Liver (tissue), 9 donors: ENCODE data around the gene TSR1. TPM values are rescaled to one million over a fixed set of nuclear protein-coding genes. Genes with fewer than 3 reads are reported as not detected.

Source experiments
- DNase-seq: peaks from one replicate; pipeline ENCODE4 v3.0.0-alpha.2; 2017; ENCODE audit warnings: low spot score
- H3K27ac ChIP-seq, 2 donors: one replicate each; pipeline ENCODE4 v1.7.0; 2013; ENCODE audit warnings: inconsistent platforms in 2 of 2, low read length in 2 of 2, control low read depth in 1 of 2, low read depth in 1 of 2, mild to moderate bottlenecking in 1 of 2
- H3K27me3 ChIP-seq, 4 donors: one replicate each; pipeline versions ENCODE4 v1.6.1 to v1.7.0; 2013; ENCODE audit warnings: low read length in 3 of 4, inconsistent platforms in 1 of 4, mild to moderate bottlenecking in 1 of 4, moderate library complexity in 1 of 4; ENCODE audit not compliant: control insufficient read depth in 4 of 4, insufficient read depth in 4 of 4
- H3K36me3 ChIP-seq, 4 donors: one replicate each; pipeline versions ENCODE4 v1.6.1 to v1.7.0; 2013; ENCODE audit warnings: low read length in 3 of 4, mild to moderate bottlenecking in 3 of 4, low read depth in 1 of 4, moderate library complexity in 1 of 4; ENCODE audit not compliant: control insufficient read depth in 4 of 4, insufficient read depth in 3 of 4
- H3K4me1 ChIP-seq, 4 donors: one replicate each; pipeline versions ENCODE4 v1.6.1 to v1.7.0; 2013; ENCODE audit warnings: low read length in 3 of 4, mild to moderate bottlenecking in 3 of 4, moderate library complexity in 1 of 4; ENCODE audit not compliant: control insufficient read depth in 4 of 4, insufficient read depth in 4 of 4
- H3K4me3 ChIP-seq, 3 donors: one replicate each; pipeline versions ENCODE4 v1.6.1 to v1.7.0; 2013; ENCODE audit warnings: low read length in 3 of 3, control low read depth in 1 of 3, low read depth in 1 of 3, mild to moderate bottlenecking in 1 of 3
- H3K9ac ChIP-seq, 2 donors: one replicate each; pipeline ENCODE4 v1.7.0; 2013; ENCODE audit warnings: low read length in 2 of 2, mild to moderate bottlenecking in 2 of 2, moderate library complexity in 2 of 2, control low read depth in 1 of 2, low read depth in 1 of 2
- H3K9me3 ChIP-seq, 4 donors: one replicate each; pipeline versions ENCODE4 v1.6.1 to v1.7.0; 2013; ENCODE audit warnings: low read length in 3 of 4; ENCODE audit not compliant: control insufficient read depth in 4 of 4
- ATF3 ChIP-seq: IDR thresholded peaks from 2 replicates; pipeline ENCODE4 v1.6.1; 2016; ENCODE audit warnings: antibody characterized with exemption
- CTCF ChIP-seq: fragments of 150-350 bp; IDR thresholded peaks from 2 replicates; pipeline ENCODE4 v1.5.1; 2017; ENCODE audit warnings: improper control_type of control experiment, low read depth, low read length; ENCODE audit not compliant: missing input control
- EGR1 ChIP-seq, 2 donors: IDR thresholded peaks; 2 replicates each; pipeline ENCODE4 v1.6.1; 2016 to 2018; ENCODE audit warnings: antibody characterized with exemption in 2 of 2, low read depth in 2 of 2
- FOXA1 ChIP-seq: IDR thresholded peaks from 2 replicates; pipeline ENCODE4 v1.6.1; 2016; ENCODE audit warnings: antibody characterized with exemption
- GABPA ChIP-seq, 2 donors: IDR thresholded peaks in 1 of 2; conservative IDR thresholded peaks in 1 of 2; 2 replicates each; pipeline ENCODE4 v1.6.1; 2016; ENCODE audit warnings: antibody characterized with exemption in 2 of 2, mild to moderate bottlenecking in 1 of 2, moderate library complexity in 1 of 2
- HNF4G ChIP-seq: IDR thresholded peaks from 2 replicates; pipeline ENCODE4 v1.6.1; 2016; ENCODE audit warnings: antibody characterized with exemption
- MAX ChIP-seq: IDR thresholded peaks from 2 replicates; pipeline ENCODE4 v1.6.1; 2016; ENCODE audit warnings: antibody characterized with exemption
- NR2F2 ChIP-seq: IDR thresholded peaks from 2 replicates; pipeline ENCODE4 v1.6.1; 2016; ENCODE audit warnings: antibody characterized with exemption
- RAD21 ChIP-seq, 2 donors: IDR thresholded peaks; 2 replicates each; pipeline ENCODE4 v1.6.1; 2016; ENCODE audit warnings: antibody characterized with exemption in 2 of 2, mild to moderate bottlenecking in 2 of 2
- RXRA ChIP-seq, 2 donors: IDR thresholded peaks; 2 replicates each; pipeline ENCODE4 v1.6.1; 2017 to 2018; ENCODE audit warnings: antibody characterized with exemption in 2 of 2, mild to moderate bottlenecking in 1 of 2
- TAF1 ChIP-seq: conservative IDR thresholded peaks from 2 replicates; pipeline ENCODE4 v1.6.1; 2016; ENCODE audit warnings: antibody characterized with exemption, mild to moderate bottlenecking
- YY1 ChIP-seq: IDR thresholded peaks from 2 replicates; pipeline ENCODE4 v1.6.1; 2016; ENCODE audit warnings: antibody characterized with exemption, mild to moderate bottlenecking
- ZBTB33 ChIP-seq: IDR thresholded peaks from 2 replicates; pipeline ENCODE4 v1.6.1; 2016; ENCODE audit warnings: antibody characterized with exemption
- WGBS: extraction: QIAGEN DNeasy Blood & Tissue Kit; methylation state at CpG from one replicate; pipeline ENCODE4 v1.1.7; 2013; 5-methylcytosine and 5-hydroxymethylcytosine counted together
- polyA plus RNA-seq, 2 donors: library from polyadenylated mRNA; stranded (reverse) in 1 of 2; unstranded in 1 of 2; fragments of 200-250 nt in 1 of 2; fragments of >200 nt in 1 of 2; fragmentation: Nextera tagmentation in 1 of 2; extraction: Ambion mirVana in 1 of 2; gene quantifications; one replicate each; pipeline versions ENCODE4 v1.2.1 to v1.2.3, GENCODE V29; 2013 to 2015
- total RNA-seq, 2 donors: library from RNA; depleted of rRNA; stranded (reverse); fragments of >200 nt; gene quantifications; one replicate each; pipeline ENCODE4 v1.2.3, GENCODE V29; 2014
- donor health status: healthy.
- donor health status: healthy.
- donor health status: healthy.
- donor health status: healthy.
- donor health status: healthy.

The TSR1 gene
- total and polyA plus RNA-seq, 4 donors: 6.5 to 27.0 (median 13.8) TPM

GRCh38 chr17:2282297-2282873 lies 53.9 kb downstream of the TSR1 start:
- WGBS: 63% methylated on average over 7 of the region's 7 CpGs
- no peak overlapping the region for H3K9ac ChIP-seq
- H3K27ac ChIP-seq: no peak overlapping the region
- TF ChIP-seq CTCF (peak; percentile 47), ATF3 (no peak), RAD21 (IDR thresholded peaks at IDR 0.05) (peak; percentile 77 to 79)
- peaks cover 0 to 43% (median 36%) of the 10 kb centered on the region in 4 donors for H3K36me3 ChIP-seq
- no peaks in the 10 kb centered on the region for H3K27me3 ChIP-seq
- H3K4me3 ChIP-seq: no peak overlapping the region
- no peaks in the 10 kb centered on the region for H3K4me1 ChIP-seq
- DNase-seq: no peak
- H3K9me3 ChIP-seq: no peaks in the 10 kb centered on the region

GRCh38 chr17:2279707-2280106 lies 56.5 kb downstream of the TSR1 start:
- Histone ChIP-seq H3K27me3 (no peaks in the 10 kb centered on the region), H3K27ac (no peak overlapping the region), H3K4me3 (no peak overlapping the region), H3K4me1 (no peaks in the 10 kb centered on the region), H3K9me3 (no peaks in the 10 kb centered on the region), H3K9ac (no peak overlapping the region), H3K36me3 (peaks cover 1 to 39% (median 28%) of the 10 kb centered on the region in 4 donors)
- 94% methylated on average over 9 of the region's 9 CpGs for WGBS
- no peak for DNase-seq
- TF ChIP-seq HNF4G: no peak
- no peak for TF ChIP-seq EGR1 (IDR thresholded peaks at IDR 0.05; ENCODE audit: low read depth in 2 of 2)
- TF ChIP-seq GABPA (IDR thresholded peaks at IDR 0.05 in 1 of 2, conservative IDR thresholded peaks at IDR 0.05 in 1 of 2): no peak
- no peak for TF ChIP-seq ZBTB33
- TF ChIP-seq TAF1: no peak
- TF ChIP-seq RAD21 (IDR thresholded peaks at IDR 0.05): no peak
- no peak for TF ChIP-seq FOXA1
- no peak for TF ChIP-seq CTCF
- no peak for TF ChIP-seq YY1
- no peak for TF ChIP-seq NR2F2
- no peak for TF ChIP-seq RXRA (IDR thresholded peaks at IDR 0.05)
- no peak for TF ChIP-seq MAX
